Stimulated activated naive CD4-positive, alpha-beta T cell treated with Interleukin-2 at 50 U/mL for 16 hours (primary cell): ENCODE data around the gene CUX1.
"Not testable (repeated sequence)": the region's sequence is repeated elsewhere in the genome, so short reads cannot be mapped to it uniquely, and the experiment has no call there.

ENCODE experiments used
- DNase-seq: peaks from one replicate; lab custom pipeline; 2025; lab: John Stamatoyannopoulos, UW

The CUX1 gene

DNA sequence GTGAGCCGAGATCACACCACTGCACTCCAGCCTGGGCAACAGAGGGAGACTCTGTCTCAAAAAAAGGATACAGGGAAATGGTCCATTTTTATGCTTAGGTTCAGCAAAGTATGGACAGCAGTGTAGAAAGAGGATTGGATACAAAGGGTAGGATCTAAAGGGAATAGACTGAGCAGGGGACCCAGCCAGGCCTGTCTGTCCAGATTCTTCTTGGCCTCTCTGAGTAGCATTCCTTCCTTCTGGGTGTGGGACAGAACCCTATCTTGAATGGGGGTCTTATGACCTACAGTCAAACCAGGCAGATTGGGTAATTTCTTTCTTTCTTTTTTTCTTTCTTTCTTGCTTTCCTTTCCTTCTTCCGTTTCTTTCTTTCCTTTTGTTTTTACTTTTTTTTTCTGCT lies 494.9 kb downstream of the CUX1 start:
- no peak for DNase-seq

DNA sequence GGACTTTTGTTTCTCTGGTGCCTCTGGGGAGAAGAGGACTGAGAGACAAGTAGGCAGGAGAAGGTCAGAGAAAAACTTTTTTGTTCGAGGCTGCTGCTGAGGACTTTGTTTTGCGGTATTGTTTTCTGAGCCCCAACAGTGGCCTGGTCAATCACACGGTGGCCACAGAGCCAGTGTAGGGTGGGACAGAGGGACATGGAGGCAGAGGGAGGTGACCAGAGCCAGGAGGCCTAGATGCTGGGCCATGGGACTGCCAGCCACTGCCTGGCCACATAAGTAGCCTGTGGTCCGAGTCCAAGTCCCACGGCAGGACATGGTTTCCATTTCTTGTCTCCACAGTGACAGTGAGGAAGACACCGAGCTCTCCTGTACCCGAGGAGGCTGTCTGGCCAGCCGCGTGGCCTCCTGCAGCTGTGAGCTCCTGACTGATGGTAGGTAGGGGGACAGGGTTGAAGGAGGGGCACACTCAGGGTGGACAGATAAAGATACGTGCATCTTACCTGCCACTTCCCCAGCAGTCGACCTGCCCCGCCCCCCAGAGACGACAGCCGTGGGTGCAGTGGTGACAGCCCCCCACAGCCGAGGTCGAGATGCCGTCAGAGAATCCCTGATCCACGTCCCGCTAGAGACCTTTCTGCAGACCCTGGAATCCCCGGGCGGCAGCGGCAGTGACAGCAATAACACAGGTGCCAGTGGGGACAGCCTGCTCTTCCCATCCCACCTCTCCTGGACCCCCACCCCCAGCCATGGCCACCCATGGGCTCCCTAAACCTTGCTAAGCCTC lies 496.8 kb downstream of the CUX1 start:
- DNase-seq = no peak

DNA sequence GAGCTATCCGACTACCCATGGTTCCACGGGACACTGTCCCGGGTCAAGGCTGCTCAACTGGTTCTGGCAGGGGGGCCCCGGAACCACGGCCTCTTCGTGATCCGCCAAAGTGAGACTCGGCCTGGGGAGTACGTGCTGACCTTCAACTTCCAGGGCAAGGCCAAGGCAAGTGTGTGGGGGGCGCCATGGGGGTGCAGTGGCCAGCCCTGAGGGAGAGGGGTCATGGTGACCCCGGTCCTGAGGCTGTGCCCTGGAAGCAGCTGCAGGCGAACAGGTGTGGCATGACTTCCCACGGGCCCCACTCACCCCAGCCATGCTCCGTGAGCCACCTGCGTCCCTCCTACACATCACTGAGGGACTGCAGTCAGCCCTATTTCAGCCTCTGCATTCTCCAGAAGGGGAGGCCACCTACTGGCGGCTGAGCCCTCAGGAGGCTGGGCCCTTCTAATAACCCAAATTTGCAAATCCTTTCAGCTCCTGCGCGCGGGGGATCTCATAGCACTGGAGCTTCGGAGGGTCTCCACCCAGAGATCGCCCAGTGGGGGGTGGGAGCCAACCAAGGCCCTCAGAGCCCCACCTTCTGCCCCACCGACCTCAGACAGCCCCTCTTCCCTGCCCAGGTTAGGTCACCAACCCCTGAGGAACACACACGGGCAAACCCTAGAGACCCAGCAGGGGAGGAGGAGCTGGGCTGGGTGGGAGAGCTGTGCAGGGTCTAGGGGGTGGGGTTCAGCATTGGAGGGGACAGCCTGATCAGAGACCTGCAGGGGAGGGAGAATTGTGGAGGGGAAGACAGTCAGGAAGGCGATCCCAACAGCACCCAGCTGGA lies 500.0 kb downstream of the CUX1 start:
- no peak for DNase-seq

DNA sequence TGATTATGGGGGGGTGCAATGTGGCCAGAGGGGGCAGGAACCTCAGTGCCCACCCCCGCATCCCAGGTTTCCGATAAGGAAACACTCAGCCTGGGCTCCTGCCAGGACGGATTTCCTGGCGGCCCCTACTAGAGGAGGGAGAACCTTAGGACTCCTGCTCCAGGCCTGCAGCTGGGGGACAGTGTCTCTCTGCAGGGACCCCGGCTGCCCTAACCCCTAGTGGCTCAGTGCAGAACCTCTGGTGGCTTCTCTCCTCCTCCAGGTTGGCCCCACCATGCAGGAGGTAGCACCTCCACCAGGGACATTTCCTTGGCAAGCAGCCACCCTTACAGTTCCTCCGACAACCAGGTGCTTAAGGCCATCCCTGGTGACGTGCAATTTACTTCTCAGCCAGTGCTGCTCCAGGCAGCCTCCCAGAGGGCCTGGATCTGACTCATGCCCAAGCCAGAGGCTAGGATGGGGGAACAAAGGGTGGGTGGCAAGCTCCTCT lies 501.1 kb downstream of the CUX1 start:
- no peak for DNase-seq

DNA sequence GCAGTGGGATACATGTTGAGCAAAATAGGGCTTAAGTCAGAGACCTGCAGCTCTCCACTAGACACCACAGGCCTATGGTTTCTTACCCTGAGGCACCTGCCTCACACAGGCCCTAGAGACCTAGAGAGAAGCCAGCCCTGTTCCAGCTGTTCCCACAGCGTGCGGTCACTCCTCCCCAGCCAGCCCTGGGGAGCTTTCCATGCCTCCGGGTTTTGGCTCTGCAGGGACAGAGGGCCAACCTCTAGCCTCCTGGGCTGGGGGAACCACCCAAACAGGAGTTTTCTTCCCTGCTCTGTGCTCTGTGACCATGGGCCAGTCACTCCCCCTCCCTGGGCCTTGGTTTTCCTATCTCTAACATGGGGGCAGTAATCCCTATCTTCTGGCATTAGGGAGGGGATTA lies 502.2 kb downstream of the CUX1 start:
- no peak for DNase-seq

DNA sequence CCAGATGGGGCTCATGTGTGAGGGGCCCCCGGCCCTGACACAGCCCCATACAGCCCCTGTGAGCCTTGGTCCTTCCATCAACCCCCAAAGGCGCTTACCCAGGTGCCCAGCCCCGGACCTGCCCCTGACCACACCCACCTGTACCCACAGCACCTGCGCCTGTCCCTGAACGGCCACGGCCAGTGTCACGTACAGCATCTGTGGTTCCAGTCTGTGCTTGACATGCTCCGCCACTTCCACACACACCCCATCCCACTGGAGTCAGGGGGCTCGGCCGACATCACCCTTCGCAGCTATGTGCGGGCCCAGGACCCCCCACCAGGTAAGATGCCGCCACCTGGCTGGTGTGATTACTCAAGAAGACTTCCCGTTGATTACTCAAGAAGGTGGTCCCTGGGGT lies 502.8 kb downstream of the CUX1 start:
- DNase-seq = no peak

DNA sequence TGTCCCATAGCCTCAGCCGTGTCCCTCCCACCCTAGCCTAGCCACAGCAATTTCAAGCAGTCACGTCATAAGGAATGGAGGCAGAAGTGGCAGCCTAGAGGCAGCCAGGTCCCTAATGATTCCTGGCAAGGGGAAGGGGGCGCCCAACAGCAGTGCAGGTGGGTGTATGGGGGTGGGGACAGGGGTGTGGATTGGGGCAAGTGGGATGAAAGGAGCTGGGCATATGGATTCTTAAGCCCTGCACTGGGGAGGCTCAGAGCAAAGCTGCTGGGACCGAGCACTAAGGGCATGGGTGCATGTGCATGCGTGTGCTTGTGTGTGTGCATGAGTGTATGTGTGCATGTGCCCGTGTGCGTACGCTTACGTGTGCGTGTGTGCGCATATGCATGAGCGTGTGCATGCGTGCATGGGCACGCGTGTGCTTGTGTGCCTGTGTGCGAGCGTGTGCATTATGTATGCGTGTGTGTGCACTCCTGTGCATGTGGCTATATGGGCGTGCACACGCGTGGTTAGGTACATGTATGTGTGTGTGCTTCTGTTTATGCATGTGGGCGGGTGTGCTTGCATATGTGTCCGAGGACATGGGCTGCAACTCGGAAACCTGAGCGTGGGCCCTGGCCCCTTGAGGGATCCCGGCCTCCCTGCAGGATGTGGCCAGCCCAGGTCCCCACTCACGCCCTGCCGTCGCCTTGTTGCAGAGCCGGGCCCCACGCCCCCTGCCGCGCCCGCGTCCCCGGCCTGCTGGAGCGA lies 503.4 kb downstream of the CUX1 start:
- no peak for DNase-seq

DNA sequence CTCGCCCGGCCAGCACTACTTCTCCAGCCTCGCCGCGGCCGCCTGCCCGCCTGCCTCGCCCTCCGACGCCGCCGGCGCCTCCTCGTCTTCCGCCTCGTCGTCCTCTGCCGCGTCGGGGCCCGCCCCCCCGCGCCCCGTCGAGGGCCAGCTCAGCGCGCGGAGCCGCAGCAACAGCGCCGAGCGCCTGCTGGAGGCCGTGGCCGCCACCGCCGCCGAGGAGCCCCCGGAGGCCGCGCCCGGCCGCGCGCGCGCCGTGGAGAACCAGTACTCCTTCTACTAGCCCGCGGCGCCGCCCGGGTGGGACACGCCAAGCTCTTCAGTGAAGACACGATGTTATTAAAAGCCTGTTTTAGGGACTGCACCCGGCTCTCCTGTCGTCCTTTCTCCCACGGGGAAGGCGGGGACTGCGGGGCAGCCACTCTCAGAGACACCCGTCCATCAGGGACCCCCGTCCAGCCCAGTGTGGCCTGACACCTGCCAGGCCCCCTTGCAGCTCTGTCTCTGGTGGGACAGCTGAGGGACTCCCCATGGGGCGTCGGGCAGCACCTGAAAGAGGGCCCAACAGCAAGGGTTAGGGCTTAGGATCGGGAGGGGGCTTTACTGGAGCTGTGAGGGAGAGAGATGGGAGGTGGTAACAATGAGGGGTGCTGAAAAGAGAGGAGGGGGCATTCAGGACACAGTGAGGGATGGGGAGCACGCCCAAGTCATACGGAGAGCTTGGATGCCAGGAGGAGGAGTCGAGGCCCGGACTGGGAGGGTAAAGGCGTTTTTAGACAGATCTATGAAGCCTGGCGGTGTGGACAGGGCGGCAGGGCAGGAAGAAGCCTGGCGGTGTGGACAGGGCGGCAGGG lies 504.1 kb downstream of the CUX1 start:
- DNase-seq = no peak

DNA sequence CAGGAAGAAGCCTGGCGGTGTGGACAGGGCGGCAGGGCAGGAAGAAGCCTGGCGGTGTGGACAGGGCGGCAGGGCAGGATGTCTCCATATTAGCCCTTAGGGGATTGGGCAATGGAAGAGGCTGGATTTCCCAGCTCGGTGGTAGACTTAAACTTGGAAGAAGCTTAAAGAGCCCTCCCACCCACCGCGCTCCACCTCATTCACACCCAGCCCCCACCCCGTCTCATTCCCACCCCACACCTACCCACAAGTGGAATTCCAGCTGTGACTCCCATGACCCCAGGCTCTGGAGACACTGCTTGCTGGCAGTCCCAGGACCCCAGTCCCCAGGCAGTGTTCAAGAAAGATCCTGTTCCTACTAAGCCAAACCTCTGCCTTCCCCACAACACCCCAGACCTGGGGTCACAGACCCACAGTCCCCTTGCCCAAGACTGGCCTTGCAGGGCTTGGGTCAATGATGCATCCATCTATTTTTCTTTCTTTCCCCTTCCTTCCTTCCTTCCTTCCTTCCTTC lies 504.8 kb downstream of the CUX1 start:
- DNase-seq = no peak

DNA sequence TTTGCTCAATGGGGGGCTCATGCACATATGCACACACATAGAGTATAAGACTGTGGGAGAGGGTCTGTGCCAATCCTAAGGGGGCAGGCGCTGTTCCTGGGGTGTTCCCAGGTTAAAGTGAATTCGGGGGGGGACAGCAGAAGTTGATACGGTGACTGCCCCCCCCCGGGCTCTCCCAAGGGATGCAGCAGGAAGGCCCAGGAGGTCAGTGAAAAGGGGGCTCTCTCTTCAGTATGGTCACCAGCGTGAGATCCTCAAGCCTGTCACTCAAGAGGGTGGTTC lies 506.4 kb downstream of the CUX1 start:
- DNase-seq = no peak

DNA sequence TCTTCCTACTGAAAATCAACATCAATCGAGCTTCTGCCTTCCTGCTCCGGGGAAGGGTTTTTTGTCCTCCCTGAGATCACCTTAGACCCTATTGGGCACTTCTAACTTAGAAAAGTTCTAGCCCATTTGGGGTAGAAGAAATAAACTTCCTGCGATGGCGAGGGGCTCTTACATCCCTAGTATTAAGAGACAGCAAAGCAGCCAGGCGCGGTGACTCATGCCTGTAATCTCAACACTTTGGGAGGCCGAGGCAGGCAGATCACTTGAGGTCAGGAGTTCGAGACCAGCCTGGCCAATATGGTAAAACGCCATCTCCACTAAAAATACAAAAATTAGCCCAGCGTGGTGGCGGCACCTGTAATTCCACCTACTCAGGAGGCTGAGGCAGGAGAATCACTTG lies 507.7 kb downstream of the CUX1 start:
- not testable (repeated sequence) for DNase-seq

DNA sequence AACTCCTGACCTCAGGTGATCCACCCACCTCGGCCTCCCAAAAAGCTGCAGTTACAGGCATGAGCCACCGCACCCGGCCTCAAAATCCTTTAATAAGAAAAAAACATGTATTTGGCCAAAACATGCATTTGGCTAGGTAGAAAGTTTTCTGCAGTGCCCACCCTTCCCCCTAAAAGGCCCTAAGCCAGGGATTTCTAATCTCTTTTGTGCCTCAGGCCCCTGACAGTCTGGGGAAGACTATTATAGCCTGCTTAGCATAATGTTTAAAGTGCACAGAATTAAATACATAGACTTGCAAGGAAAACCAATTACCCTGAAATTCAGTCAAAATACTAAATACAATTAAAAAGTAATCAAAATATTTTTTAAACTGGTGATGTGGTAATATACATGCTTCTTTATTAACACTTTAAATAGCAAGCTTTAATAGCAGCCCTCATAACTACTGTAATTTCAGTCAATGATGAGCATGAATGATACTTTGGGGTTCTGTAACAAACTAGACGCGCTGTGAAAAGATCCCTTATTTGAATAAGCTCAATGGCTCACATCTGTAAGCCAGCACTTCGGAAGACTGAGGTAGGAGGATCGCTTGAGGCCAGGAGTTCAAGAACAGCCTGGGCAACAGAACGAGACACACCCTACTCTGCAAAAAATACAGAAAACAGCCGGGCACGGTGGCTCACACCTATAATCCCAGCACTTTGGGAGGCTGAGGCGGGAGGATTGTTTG lies 508.9 kb downstream of the CUX1 start:
- DNase-seq = no peak

DNA sequence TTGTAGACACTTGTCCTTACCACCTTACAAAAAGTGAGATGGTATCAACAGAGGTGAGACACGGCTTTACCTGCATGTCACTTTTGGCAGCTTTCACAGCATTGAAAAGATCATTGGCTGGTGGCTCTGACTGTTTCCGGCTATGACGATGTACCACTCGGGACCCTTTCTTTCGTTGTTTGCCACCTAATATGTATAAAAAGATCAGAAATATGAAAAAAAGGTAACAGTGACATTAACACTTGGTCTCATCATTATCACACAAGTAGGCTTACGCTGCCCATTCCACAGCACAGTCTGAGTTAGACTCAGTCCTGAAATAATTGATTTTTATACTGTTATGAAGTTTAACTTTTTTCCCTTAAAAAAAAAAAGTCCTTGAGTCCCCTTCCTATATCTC lies 509.8 kb downstream of the CUX1 start:
- DNase-seq = not testable (repeated sequence)

DNA sequence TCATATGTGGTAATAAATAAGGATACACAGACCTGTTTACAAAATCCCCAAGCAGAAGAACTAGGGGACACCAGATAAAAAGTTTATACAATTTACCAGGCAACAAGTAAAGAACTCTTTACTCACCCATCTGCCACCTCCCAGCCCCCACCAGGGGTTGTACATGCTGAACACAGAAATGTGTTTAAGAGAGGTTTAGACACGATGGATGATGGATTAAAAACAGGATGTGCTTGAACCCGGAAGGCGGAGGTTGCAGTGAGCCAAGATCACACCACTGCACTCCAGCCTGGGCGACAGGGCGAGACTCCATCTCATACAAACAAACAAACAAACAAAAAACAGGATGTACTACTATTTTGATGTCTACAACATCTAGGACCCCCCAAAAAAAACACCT lies 511.4 kb downstream of the CUX1 start:
- DNase-seq = not testable (repeated sequence)

DNA sequence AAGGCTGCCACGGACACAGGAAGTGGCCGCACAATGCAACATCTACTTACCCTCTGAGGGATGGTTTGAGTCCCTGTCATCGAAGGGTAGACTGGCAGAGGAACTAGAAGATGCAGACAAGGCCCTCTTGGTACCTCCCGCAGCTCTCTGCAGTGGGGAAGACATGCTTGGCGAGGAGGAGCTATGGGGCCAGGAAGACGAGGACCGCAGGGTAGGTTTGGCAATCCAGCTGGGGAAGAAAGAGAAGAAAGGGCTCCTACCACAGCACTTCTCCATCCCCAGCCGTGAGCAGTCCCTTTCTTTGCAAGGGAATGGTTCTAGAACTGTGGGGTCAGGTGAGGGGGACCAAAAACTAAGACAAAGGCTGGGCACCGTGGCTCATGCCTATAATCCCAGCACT lies 511.9 kb downstream of the CUX1 start:
- DNase-seq = not testable (repeated sequence)

DNA sequence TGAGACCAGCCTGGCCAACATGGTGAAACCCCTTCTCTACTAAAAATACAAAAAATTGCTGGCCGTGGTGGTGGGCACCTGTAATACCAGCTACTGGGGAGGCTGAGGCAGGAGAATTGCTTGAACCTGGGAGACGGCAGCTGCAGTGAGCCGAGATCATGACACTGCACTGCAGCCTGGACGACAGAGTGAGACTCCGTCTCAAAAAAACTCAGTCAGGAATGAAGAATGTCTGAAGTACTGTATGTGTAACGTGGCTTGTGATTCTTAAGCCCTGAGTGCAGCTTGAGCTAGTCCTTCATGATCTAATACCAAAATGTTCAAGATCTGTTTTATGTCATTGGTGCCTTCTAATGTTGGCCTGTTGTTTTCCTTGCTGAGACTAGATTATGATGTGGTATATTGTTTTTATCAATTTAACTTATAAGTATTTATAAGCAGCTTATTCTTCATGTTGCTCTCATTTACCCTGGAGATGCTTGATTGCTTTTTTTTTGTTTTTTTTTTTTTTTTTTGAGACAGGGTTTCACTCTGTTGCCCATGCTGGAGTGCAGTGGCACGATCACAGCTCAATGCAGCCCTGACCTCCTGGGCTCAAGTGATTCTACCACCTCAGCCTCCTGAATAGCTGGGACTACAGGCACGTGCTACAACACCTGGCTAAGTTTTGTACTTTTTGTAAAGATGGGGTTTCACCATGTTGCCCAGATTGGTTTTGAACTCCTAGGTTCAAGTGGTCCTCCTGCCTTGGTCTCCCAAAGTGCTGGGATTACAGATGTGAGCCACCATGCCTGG lies 513.4 kb downstream of the CUX1 start:
- DNase-seq = not testable (repeated sequence)
